Activated naive CD4-positive, alpha-beta T cell treated with anti-CD3 and anti-CD28 coated beads, Interleukin-2, amount 50 U/mL, for 72 hours (primary cell): ENCODE data around the gene DNASE1L3. TPM values are rescaled to one million over a fixed set of nuclear protein-coding genes. Genes with fewer than 3 reads are reported as not detected.
"Not testable (repeated sequence)": the region's sequence is repeated elsewhere in the genome, so short reads cannot be mapped to it uniquely, and the experiment has no call there.

Experiments
- ATAC-seq, 2 donors: fragments of 150-1000 bp; cut with Tn5 transposase; 2 replicates each; pipeline ENCODE4 v1.10.0; 2021; ENCODE audit warnings: mild to moderate bottlenecking in 2 of 2, moderate library complexity in 2 of 2
- DNase-seq, 2 donors: peaks; one replicate each; pipeline ENCODE4 v3.0.0; 2021 to 2022; ENCODE audit warnings: low spot score in 2 of 2
- H3K27ac Mint-ChIP-seq, 2 donors: one replicate each; pipeline ENCODE4 v1.8.0; 2022; ENCODE audit warnings: mild to moderate bottlenecking in 2 of 2, mixed read lengths in 2 of 2
- H3K36me3 Mint-ChIP-seq, 2 donors: one replicate each; pipeline ENCODE4 v1.8.0; 2022; ENCODE audit warnings: mixed read lengths in 2 of 2
- H3K9me3 Mint-ChIP-seq, 2 donors: one replicate each; pipeline ENCODE4 v1.8.0; 2022; ENCODE audit warnings: mixed read lengths in 2 of 2
- total RNA-seq, 2 donors: library from RNA; stranded (reverse); gene quantifications; one replicate each; pipeline ENCODE4 v1.2.3, GENCODE V29; 2022

DNASE1L3 gene
- total RNA-seq, 2 donors from 2014 or later, result not detected

GRCh38 chr3:58214484-58215316 lies 3.9 kb upstream of the DNASE1L3 start:
- peak; percentile 58 to 74 for DNase-seq
- peak overlapping the region; percentile 75 to 92 for H3K27ac Mint-ChIP-seq
- ATAC-seq, result peak; percentile 95 to 97
- H3K36me3 Mint-ChIP-seq, result no peaks in the 10 kb centered on the region
- H3K9me3 Mint-ChIP-seq, result no peaks in the 10 kb centered on the region

GRCh38 chr3:58209933-58210332 lies 839 bp downstream of the DNASE1L3 start:
- ATAC-seq, result no peak
- Mint-ChIP-seq H3K36me3 (no peaks in the 10 kb centered on the region), H3K9me3 (no peaks in the 10 kb centered on the region), H3K27ac (no peak overlapping the region)
- no peak for DNase-seq

GRCh38 chr3:58207954-58208353 lies 2.8 kb downstream of the DNASE1L3 start:
- ATAC-seq, result no peak
- no peak for DNase-seq
- H3K9me3 Mint-ChIP-seq, result peaks cover 0 to 4% of the 10 kb centered on the region in 2 donors
- H3K36me3 Mint-ChIP-seq, result peaks cover 0 to 5% of the 10 kb centered on the region in 2 donors
- H3K27ac Mint-ChIP-seq, result no peak overlapping the region

GRCh38 chr3:58206406-58207011 lies 4.3 kb downstream of the DNASE1L3 start:
- peaks cover 3 to 11% of the 10 kb centered on the region in 2 donors for H3K36me3 Mint-ChIP-seq
- ATAC-seq, result peak; percentile 95 to 96
- peak; percentile 28 to 60 for DNase-seq
- H3K27ac Mint-ChIP-seq, result peak overlapping the region in 1 of 2 donors; percentile 16
- H3K9me3 Mint-ChIP-seq, result peaks cover 0 to 8% of the 10 kb centered on the region in 2 donors

GRCh38 chr3:58205981-58206380 lies 4.8 kb downstream of the DNASE1L3 start:
- no peak for ATAC-seq
- H3K9me3 Mint-ChIP-seq, result peaks cover 0 to 11% of the 10 kb centered on the region in 2 donors
- DNase-seq, result no peak
- H3K27ac Mint-ChIP-seq, result peak overlapping the region in 1 of 2 donors; percentile 69
- H3K36me3 Mint-ChIP-seq, result peaks cover 6 to 15% of the 10 kb centered on the region in 2 donors

- peaks cover 6 to 15% of the 10 kb centered on the region in 2 donors for H3K36me3 Mint-ChIP-seq
- no peak for ATAC-seq
- DNase-seq, result no peak
- no peak overlapping the region for H3K27ac Mint-ChIP-seq
- H3K9me3 Mint-ChIP-seq, result peaks cover 0 to 11% of the 10 kb centered on the region in 2 donors
Observed at GRCh38 chr3:58204720-58205119, 6.1 kb downstream of the DNASE1L3 start.

- Mint-ChIP-seq H3K9me3 (peaks cover 0 to 11% of the 10 kb centered on the region in 2 donors), H3K36me3 (peaks cover 6 to 15% of the 10 kb centered on the region in 2 donors), H3K27ac (no peak overlapping the region)
- no peak for DNase-seq
- ATAC-seq, result no peak
Observed at GRCh38 chr3:58203541-58203940, 7.2 kb downstream of the DNASE1L3 start.

GRCh38 chr3:58202917-58203360 lies 7.8 kb downstream of the DNASE1L3 start:
- ATAC-seq (no peak), DNase-seq (no peak)
- peaks cover 6 to 15% of the 10 kb centered on the region in 2 donors for H3K36me3 Mint-ChIP-seq
- H3K27ac Mint-ChIP-seq, result no peak overlapping the region
- peaks cover 0 to 11% of the 10 kb centered on the region in 2 donors for H3K9me3 Mint-ChIP-seq

GRCh38 chr3:58201451-58201850 lies 9.3 kb downstream of the DNASE1L3 start:
- not testable (repeated sequence) for H3K27ac Mint-ChIP-seq, DNase-seq, ATAC-seq
- Mint-ChIP-seq H3K36me3 (peaks cover 6 to 15% of the 10 kb centered on the region in 2 donors), H3K9me3 (peaks cover 0 to 11% of the 10 kb centered on the region in 2 donors)

- no peak overlapping the region for H3K27ac Mint-ChIP-seq
- DNase-seq (no peak), ATAC-seq (no peak)
- H3K36me3 Mint-ChIP-seq, result peaks cover 6 to 15% of the 10 kb centered on the region in 2 donors
- peaks cover 0 to 11% of the 10 kb centered on the region in 2 donors for H3K9me3 Mint-ChIP-seq
Observed at GRCh38 chr3:58200846-58201355, 9.9 kb downstream of the DNASE1L3 start.

- H3K27ac Mint-ChIP-seq, result no peak overlapping the region
- DNase-seq (no peak), ATAC-seq (no peak)
- H3K36me3 Mint-ChIP-seq, result peaks cover 6 to 15% of the 10 kb centered on the region in 2 donors
- H3K9me3 Mint-ChIP-seq, result peaks cover 0 to 11% of the 10 kb centered on the region in 2 donors
Observed at GRCh38 chr3:58200121-58200709, 10.6 kb downstream of the DNASE1L3 start.

GRCh38 chr3:58198804-58199203 lies 12.0 kb downstream of the DNASE1L3 start:
- no peak for DNase-seq
- Mint-ChIP-seq H3K9me3 (peaks cover 0 to 11% of the 10 kb centered on the region in 2 donors), H3K36me3 (peaks cover 6 to 15% of the 10 kb centered on the region in 2 donors), H3K27ac (no peak overlapping the region)
- ATAC-seq, result no peak

- Mint-ChIP-seq H3K27ac (no peak overlapping the region), H3K9me3 (peaks cover 0 to 11% of the 10 kb centered on the region in 2 donors), H3K36me3 (peaks cover 6 to 14% of the 10 kb centered on the region in 2 donors)
Observed at GRCh38 chr3:58198362-58198761, 12.4 kb downstream of the DNASE1L3 start.

GRCh38 chr3:58197588-58197987 lies 13.2 kb downstream of the DNASE1L3 start:
- Mint-ChIP-seq H3K27ac (no peak overlapping the region), H3K36me3 (peaks cover 6 to 9% of the 10 kb centered on the region in 2 donors), H3K9me3 (peaks cover 0 to 6% of the 10 kb centered on the region in 2 donors)
- no peak for ATAC-seq
- no peak for DNase-seq

More at GRCh38 chr3:58198362-58198761, 12.4 kb downstream of the DNASE1L3 start:
- ATAC-seq (peak in 1 of 2 donors; percentile 75), DNase-seq (no peak)

- peak in 1 of 2 donors; percentile 71 for ATAC-seq
- no peak overlapping the region for H3K27ac Mint-ChIP-seq
- no peaks in the 10 kb centered on the region for H3K36me3 Mint-ChIP-seq
- H3K9me3 Mint-ChIP-seq, result no peaks in the 10 kb centered on the region
- no peak for DNase-seq
Observed at GRCh38 chr3:58193682-58194407, 16.9 kb downstream of the DNASE1L3 start.

- no peak for DNase-seq
Observed at GRCh38 chr3:58192069-58192468, 18.7 kb downstream of the DNASE1L3 start.

More at GRCh38 chr3:58192069-58192468, 18.7 kb downstream of the DNASE1L3 start:
- peak overlapping the region in 1 of 2 donors; percentile 33 for H3K27ac Mint-ChIP-seq
- no peaks in the 10 kb centered on the region for H3K9me3 Mint-ChIP-seq
- no peaks in the 10 kb centered on the region for H3K36me3 Mint-ChIP-seq
- no peak for ATAC-seq
